K562 (cell line): ENCODE measurements around the gene NME7.

ENCODE experiments used
- CEBPZ ChIP-seq: fragments of 150-350 bp; IDR thresholded peaks from 2 replicates; pipeline ENCODE4 v1.6.1; 2014; ENCODE audit warnings: low read depth, mild to moderate bottlenecking, low read length, borderline replicate concordance
- ESRRA ChIP-seq: fragments of 450-650 bp; IDR thresholded peaks from 2 replicates; pipeline ENCODE4 v1.6.1; 2014; ENCODE audit warnings: low read depth, mild to moderate bottlenecking, moderate library complexity, borderline replicate concordance
- HMGXB4 ChIP-seq: sonication (generic); formaldehyde crosslinking; IDR thresholded peaks from 2 replicates; pipeline ENCODE4 v1.8.1; 2023; ENCODE audit warnings: mild to moderate bottlenecking, missing genetic modification reagents
- PHF8 ChIP-seq: fragments of 200-600 bp; sonication (generic); IDR thresholded peaks from 2 replicates; pipeline ENCODE4 v1.6.1; 2012; ENCODE audit warnings: mixed run types, mild to moderate bottlenecking, inconsistent platforms, low read length, moderate library complexity, borderline replicate concordance
- POLR2AphosphoS5 ChIP-seq: IDR thresholded peaks from 2 replicates; pipeline ENCODE4 v1.6.1; 2011; ENCODE audit warnings: mild to moderate bottlenecking, low read depth, low read length, moderate library complexity; ENCODE audit not compliant: control insufficient read depth, insufficient read depth
- REST ChIP-seq, 2 experiments: fragments of 450-650 bp; formaldehyde crosslinking in 1 of 2; IDR thresholded peaks; 2 replicates each; pipeline versions ENCODE4 v1.4.0 to v1.6.1; 2014 to 2020; ENCODE audit warnings: mild to moderate bottlenecking in 2 of 2, borderline replicate concordance in 1 of 2, low read depth in 1 of 2
- SP1 ChIP-seq: sonication (generic); formaldehyde crosslinking; IDR thresholded peaks from 2 replicates; pipeline ENCODE4 v1.8.1; 2022; ENCODE audit warnings: mild to moderate bottlenecking, missing genetic modification reagents
- ZSCAN29 ChIP-seq: fragments of 450-650 bp; IDR thresholded peaks from 2 replicates; pipeline ENCODE4 v1.6.1; 2017

- TF ChIP-seq PHF8, result no peak
- no peak for TF ChIP-seq REST (IDR thresholded peaks at IDR 0.05; ENCODE audit: borderline replicate concordance)
- TF ChIP-seq REST (CRISPR knock-in tag; IDR thresholded peaks at IDR 0.05; ENCODE audit: low read depth), result no peak
- TF ChIP-seq HMGXB4, result no peak
- TF ChIP-seq ESRRA, result no peak
- no peak for TF ChIP-seq POLR2AphosphoS5
- no peak for TF ChIP-seq ZSCAN29
- no peak for TF ChIP-seq SP1 (CRISPR knock-in tag)
- no peak for TF ChIP-seq CEBPZ
These were observed 276.7 kb downstream of the NME7 start for GRCh38 chr1:169090900-169091311.
